Heart right ventricle (tissue), 16 donors: ENCODE measurements around the gene NPTXR. TPM values are rescaled to one million over a fixed set of nuclear protein-coding genes. Genes with fewer than 3 reads are reported as not detected.

Experiments used
- ATAC-seq, 8 donors: fragments of 200-7000 bp; cut with Tn5 transposase; one replicate each; pipeline ENCODE4 v1.9.1; 2020; ENCODE audit warnings: mild to moderate bottlenecking in 8 of 8, moderate library complexity in 8 of 8, moderate number of reproducible peaks in 1 of 8
- DNase-seq, 2 donors: peaks; one replicate each; pipeline ENCODE4 v3.0.0-alpha.2; 2020
- H3K27ac ChIP-seq, 10 donors: fragments of 200-600 bp; sonication (generic) in 2 of 10; one replicate each; pipeline versions ENCODE4 v1.5.0 to v1.8.0; 2020 to 2022; ENCODE audit warnings: mild to moderate bottlenecking in 3 of 10
- H3K27me3 ChIP-seq, 7 donors: fragments of 200-600 bp; one replicate each; pipeline ENCODE4 v1.8.0; 2021 to 2022; ENCODE audit warnings: mild to moderate bottlenecking in 2 of 7
- H3K36me3 ChIP-seq, 9 donors: fragments of 200-600 bp; sonication (generic) in 1 of 9; one replicate each; pipeline versions ENCODE4 v1.5.0 to v1.8.0; 2020 to 2022; ENCODE audit warnings: mild to moderate bottlenecking in 2 of 9
- H3K4me1 ChIP-seq, 9 donors: fragments of 200-600 bp; sonication (generic) in 1 of 9; one replicate each; pipeline versions ENCODE4 v1.5.0 to v1.8.0; 2020 to 2022; ENCODE audit warnings: mild to moderate bottlenecking in 4 of 9
- H3K4me3 ChIP-seq, 10 donors: fragments of 200-600 bp; sonication (generic) in 2 of 10; one replicate each; pipeline versions ENCODE4 v1.5.0 to v1.8.0; 2020 to 2022; ENCODE audit warnings: mild to moderate bottlenecking in 7 of 10, moderate library complexity in 2 of 10
- H3K9me3 ChIP-seq, 11 donors: fragments of 200-600 bp in 10 of 11; sonication (generic) in 2 of 11; one replicate each; pipeline versions ENCODE4 v1.5.0 to v1.8.0; 2013 to 2022; ENCODE audit warnings: mild to moderate bottlenecking in 2 of 11, control low read depth in 1 of 11, moderate library complexity in 1 of 11
- WGBS, 2 donors: extraction: QIAGEN DNeasy Blood & Tissue Kit; methylation state at CpG; one replicate each; pipeline ENCODE4 v1.1.7; 2013; ENCODE audit warnings: inconsistent platforms in 1 of 2; 5-methylcytosine and 5-hydroxymethylcytosine counted together
- intact Hi-C, 10 donors: fragments of 100-400 bp; cut with DNase I; formaldehyde crosslinking; loops; one replicate each; pipeline versions ENCODE4 v1.11.1 to v1.14.2; 2022
- polyA plus RNA-seq, 2 donors: library from polyadenylated mRNA; stranded (reverse); fragments of 200-250 nt; gene quantifications; one replicate each; pipeline ENCODE4 v1.2.3, GENCODE V29; 2013
- total RNA-seq, 10 donors: library from RNA; stranded (reverse); fragmentation: NEBNext Ultra II Directional in 3 of 10; extraction: Animal tissue kit (Norgen Biotek cat#: 25700) in 3 of 10; gene quantifications; one replicate each; pipeline versions ENCODE4 v1.2.1 to v1.2.4, GENCODE V29; 2021 to 2023
- TF ChIP-seq, protein P1 (sequence below), 9 donors: fragments of 200-600 bp; sonication (generic) in 2 of 9; IDR thresholded peaks; one replicate each; pipeline versions ENCODE4 v1.5.0 to v1.8.0; 2021 to 2022; ENCODE audit warnings: antibody characterized with exemption in 9 of 9, mild to moderate bottlenecking in 5 of 9, moderate library complexity in 1 of 9
- donor health status: Arrhythmogenic right ventricular cardiomyopathy.
- donor health status: ischemic (EF 13 %, LVEDD 7.1; RV severe dilation, severe dysfunction).
- donor health status: healthy with polysubstance abuse.
- donor health status: DM: no; HTN: yes; CAD: no.
- donor health status: DM: no; HTN: no; CAD: no.
- donor health status: ischemic (EF 25% LVEDD 6.9; RV normal size, moderate dysfunction).
- donor health status: ischemic (EF 25% LVEDD 5.7; RV mildly dilated, moderate dysfunction).
- donor health status: healthy.
- donor health status: DM: yes; HTN: yes; CAD: no.
- donor health status: Ischemic cardiomyopathy.
- donor health status: ischemic (EF 35%, LVEDD 5.7; RV mildly dilated, moderate dysfunction).
- donor health status: nonischemic (EF 11% LVEDD 7.7; RV severe dilation, severe dysfunction).
- donor health status: DM: yes; HTN: yes; CAD: no.
- donor health status: PGD.
- donor health status: ischemic (EF 29% LVEDD 5.4; RV normal size, mild dysfunction).
- donor health status: nonischemic (EF 23%, LVEDD 6.1; RV moderate dilation, normal function).

Gene NPTXR
- total and polyA plus RNA-seq, 12 donors: 8.6 to 32.9 (median 21.4) TPM

DNA sequence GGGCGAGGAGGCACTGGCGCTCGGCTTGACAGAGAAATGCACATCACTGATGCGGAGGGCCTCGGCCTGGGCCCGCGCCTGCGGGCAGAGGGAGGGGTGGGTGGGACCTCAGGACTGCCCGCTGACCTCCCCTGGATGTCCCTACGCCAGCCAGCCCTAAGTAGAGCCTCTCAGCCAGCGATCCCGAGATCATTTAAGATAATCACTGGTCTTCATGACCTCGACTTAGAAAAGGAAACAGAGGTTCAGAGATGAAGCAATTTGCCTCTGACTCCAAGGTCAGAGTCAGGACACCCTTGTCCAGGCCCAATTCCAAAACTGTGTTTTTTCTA is 23.3 kb upstream of the NPTXR start:
- ATAC-seq (no peak), DNase-seq (no peak)
- H3K27me3 ChIP-seq: no peaks in the 10 kb centered on the region
- TF ChIP-seq, protein P1, sequence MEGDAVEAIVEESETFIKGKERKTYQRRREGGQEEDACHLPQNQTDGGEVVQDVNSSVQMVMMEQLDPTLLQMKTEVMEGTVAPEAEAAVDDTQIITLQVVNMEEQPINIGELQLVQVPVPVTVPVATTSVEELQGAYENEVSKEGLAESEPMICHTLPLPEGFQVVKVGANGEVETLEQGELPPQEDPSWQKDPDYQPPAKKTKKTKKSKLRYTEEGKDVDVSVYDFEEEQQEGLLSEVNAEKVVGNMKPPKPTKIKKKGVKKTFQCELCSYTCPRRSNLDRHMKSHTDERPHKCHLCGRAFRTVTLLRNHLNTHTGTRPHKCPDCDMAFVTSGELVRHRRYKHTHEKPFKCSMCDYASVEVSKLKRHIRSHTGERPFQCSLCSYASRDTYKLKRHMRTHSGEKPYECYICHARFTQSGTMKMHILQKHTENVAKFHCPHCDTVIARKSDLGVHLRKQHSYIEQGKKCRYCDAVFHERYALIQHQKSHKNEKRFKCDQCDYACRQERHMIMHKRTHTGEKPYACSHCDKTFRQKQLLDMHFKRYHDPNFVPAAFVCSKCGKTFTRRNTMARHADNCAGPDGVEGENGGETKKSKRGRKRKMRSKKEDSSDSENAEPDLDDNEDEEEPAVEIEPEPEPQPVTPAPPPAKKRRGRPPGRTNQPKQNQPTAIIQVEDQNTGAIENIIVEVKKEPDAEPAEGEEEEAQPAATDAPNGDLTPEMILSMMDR (IDR thresholded peaks at IDR 0.05): no peak
- WGBS, 2 donors: 71 to 77% methylated on average over 13 of the region's 13 CpGs
- H3K4me3 ChIP-seq: no peak overlapping the region
- intact Hi-C loops: loop anchor here in 6 of 10 donors (5.0 to 10.0 kb wide), 8 partner anchors 92 to 448 kb away; partner anchors contain the start of gene RPL3 (in 1 of the 6)
- H3K4me1 ChIP-seq: peaks cover 36 to 95% (median 69%) of the 10 kb centered on the region in 9 donors
- H3K36me3 ChIP-seq: peaks cover 0 to 54% (median 16%) of the 10 kb centered on the region in 9 donors
- peak overlapping the region in 1 of 10 donors; percentile 9 for H3K27ac ChIP-seq
- H3K9me3 ChIP-seq: no peaks in the 10 kb centered on the region

DNA sequence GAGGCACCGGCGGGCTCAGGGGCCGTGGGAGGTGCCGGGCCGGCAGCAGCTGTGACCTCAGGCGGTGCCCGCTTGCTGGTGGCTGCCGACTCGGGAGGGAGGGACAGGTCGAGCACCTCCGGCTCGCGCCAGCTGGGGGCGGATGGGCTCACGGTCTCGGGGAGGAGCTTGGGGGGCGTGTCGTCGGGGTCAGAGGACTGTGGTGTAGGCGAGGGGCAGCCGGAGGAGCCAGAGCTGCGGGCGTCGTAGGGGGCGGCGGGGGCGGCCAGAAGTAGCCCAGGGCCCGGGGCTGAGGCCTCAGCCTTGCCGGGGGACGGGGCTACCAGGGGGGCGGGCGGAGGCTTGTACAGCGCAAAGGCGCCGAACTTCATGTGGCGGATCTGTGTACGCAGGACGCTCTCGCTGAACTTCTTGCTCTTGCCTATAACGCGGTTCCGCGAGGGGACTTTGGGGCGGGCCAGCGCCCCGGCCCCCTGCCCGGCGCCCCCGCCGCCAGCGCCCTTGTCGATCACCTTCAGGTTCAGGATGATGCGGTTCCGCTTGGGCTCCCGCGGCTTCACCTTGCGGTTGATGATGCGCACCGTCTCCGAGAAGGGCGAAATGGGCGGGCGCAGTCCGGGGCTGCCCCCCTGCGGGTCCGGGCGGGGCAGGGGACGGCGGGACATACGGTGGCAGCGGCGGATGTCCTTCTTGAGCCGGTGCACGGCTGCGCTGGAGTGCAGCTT is 22.7 kb upstream of the NPTXR start:
- Histone ChIP-seq H3K36me3 (peaks cover 0 to 54% (median 16%) of the 10 kb centered on the region in 9 donors), H3K27ac (peak overlapping the region in 5 of 10 donors; percentile 80 to 90 (median 81)), H3K4me3 (no peak overlapping the region), H3K9me3 (no peaks in the 10 kb centered on the region), H3K4me1 (peaks cover 36 to 100% (median 72%) of the 10 kb centered on the region in 9 donors), H3K27me3 (no peaks in the 10 kb centered on the region)
- no peak for DNase-seq
- intact Hi-C loops: loop anchor here in 6 of 10 donors (5.0 to 10.0 kb wide), 8 partner anchors 92 to 448 kb away; partner anchors contain the start of gene RPL3 (in 1 of the 6)
- TF ChIP-seq, protein P1 (IDR thresholded peaks at IDR 0.05): no peak
- WGBS, 2 donors: 73% methylated on average over 74 to 75 of the region's 75 CpGs
- no peak for ATAC-seq

- DNase-seq (no peak), ATAC-seq (no peak)
- 65 to 80% methylated on average over 15 of the region's 15 CpGs for WGBS, 2 donors
- Histone ChIP-seq H3K4me3 (no peak overlapping the region), H3K36me3 (peaks cover 0 to 54% (median 16%) of the 10 kb centered on the region in 9 donors), H3K9me3 (no peaks in the 10 kb centered on the region), H3K27me3 (no peaks in the 10 kb centered on the region), H3K4me1 (peaks cover 35 to 100% (median 72%) of the 10 kb centered on the region in 9 donors), H3K27ac (peak overlapping the region in 9 of 10 donors; percentile 10 to 90 (median 82))
- intact Hi-C loops: loop anchor here in 6 of 10 donors (5.0 to 10.0 kb wide), 8 partner anchors 91 to 449 kb away; partner anchors contain the start of gene RPL3 (in 1 of the 6)
- TF ChIP-seq, protein P1 (IDR thresholded peaks at IDR 0.05): no peak
These were observed 22.2 kb upstream of the NPTXR start for GRCh38 chr22:38866024-38866398.

DNA sequence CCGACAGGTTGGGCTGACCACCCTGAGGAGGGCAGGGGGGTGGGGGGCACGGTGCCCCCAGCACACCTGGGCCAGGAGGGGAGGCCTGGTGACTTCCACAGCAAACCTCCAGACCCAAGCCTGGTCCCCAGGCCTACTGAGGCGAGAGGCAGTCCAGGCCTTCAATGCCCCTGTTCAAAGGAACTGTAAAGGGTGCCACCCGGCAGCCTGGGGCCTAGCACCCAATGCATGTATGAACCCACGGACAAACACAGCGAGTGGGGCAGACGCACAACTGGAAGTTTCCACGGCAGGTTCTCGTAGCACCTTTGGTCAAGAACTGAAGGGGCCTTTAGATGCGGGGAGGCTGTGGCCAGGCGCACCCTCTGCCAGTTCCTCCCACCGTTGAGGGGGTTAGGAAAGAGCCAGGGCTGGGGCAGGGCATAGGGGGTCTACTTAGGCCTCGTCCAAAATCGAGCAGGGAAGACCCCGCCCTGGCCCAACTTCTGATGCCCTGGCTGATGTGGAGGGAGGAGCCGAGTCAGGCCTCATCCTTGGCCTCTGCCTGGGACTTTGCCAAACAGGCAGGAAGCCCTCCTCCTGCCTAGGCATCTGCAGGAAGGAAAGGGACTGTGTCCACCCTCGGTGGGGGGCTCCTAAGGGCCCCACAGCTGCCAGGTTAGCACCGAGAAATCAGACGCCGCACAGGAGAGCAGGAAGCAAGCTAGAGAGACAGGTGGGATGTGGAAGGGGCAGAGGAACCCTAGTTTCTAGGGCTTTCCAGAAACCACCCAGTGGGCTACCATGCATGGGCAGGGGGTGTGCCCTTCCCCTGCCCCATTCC is 21.6 kb upstream of the NPTXR start:
- peaks cover 0 to 54% (median 16%) of the 10 kb centered on the region in 9 donors for H3K36me3 ChIP-seq
- WGBS, 2 donors: 72 to 76% methylated on average over 20 of the region's 20 CpGs
- peak overlapping the region in 1 of 10 donors; percentile 16 for H3K4me3 ChIP-seq
- H3K27ac ChIP-seq: peak overlapping the region; percentile 64 to 90 (median 82)
- peaks cover 30 to 94% (median 66%) of the 10 kb centered on the region in 9 donors for H3K4me1 ChIP-seq
- DNase-seq: no peak
- intact Hi-C loops: loop anchor here in 6 of 10 donors (5.0 to 10.0 kb wide), 8 partner anchors 91 to 449 kb away; partner anchors contain the start of gene RPL3 (in 1 of the 6)
- H3K9me3 ChIP-seq: no peaks in the 10 kb centered on the region
- TF ChIP-seq, protein P1 (IDR thresholded peaks at IDR 0.05): no peak
- H3K27me3 ChIP-seq: no peaks in the 10 kb centered on the region
- ATAC-seq: no peak
